Measurements from ENCODE around the gene GPC5.
A peak's percentile ranks its signal among the peaks of the same experiment; 100 is the strongest.
"Not testable (repeated sequence)": the region's sequence is repeated elsewhere in the genome, so short reads cannot be mapped to it uniquely, and the experiment has no call there.

The GPC5 gene

DNA sequence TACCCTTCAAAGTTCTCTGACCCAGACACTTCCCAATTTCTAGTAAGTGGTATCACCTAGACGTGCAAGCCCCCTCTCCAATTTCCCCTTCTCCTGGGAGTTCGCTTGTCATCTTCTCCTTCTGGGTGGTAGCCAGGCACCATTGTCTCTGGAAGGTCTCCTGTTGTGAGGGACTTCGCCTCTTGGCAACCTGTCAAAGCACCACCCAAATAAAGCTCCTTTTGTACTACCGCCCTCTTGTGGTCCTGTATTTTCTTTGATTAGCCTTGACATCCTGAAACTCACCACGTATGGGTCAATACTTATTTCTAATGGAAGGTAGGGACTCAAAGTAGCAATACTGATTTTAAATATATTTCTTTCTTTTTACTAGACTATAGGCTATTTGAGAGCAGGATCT is 8.2 kb downstream of the GPC5 start:
- no peaks in the 10 kb centered on the region for H3K36me3 ChIP-seq (ENCODE audit: control insufficient read depth, insufficient read depth, low read length)
- H3K4me3 ChIP-seq (replicated peaks; ENCODE audit: low read depth, low read length): no peak overlapping the region
- DNase-seq (ENCODE audit: extremely low read depth, insufficient read length): peak; percentile 28
- TF ChIP-seq, protein P1, sequence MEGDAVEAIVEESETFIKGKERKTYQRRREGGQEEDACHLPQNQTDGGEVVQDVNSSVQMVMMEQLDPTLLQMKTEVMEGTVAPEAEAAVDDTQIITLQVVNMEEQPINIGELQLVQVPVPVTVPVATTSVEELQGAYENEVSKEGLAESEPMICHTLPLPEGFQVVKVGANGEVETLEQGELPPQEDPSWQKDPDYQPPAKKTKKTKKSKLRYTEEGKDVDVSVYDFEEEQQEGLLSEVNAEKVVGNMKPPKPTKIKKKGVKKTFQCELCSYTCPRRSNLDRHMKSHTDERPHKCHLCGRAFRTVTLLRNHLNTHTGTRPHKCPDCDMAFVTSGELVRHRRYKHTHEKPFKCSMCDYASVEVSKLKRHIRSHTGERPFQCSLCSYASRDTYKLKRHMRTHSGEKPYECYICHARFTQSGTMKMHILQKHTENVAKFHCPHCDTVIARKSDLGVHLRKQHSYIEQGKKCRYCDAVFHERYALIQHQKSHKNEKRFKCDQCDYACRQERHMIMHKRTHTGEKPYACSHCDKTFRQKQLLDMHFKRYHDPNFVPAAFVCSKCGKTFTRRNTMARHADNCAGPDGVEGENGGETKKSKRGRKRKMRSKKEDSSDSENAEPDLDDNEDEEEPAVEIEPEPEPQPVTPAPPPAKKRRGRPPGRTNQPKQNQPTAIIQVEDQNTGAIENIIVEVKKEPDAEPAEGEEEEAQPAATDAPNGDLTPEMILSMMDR (IDR thresholded peaks at IDR 0.05; ENCODE audit: insufficient read depth, low read length, poor library complexity, severe bottlenecking): peak; percentile 67
- no peaks in the 10 kb centered on the region for H3K27me3 ChIP-seq (replicated peaks; ENCODE audit: control insufficient read depth, insufficient read depth, low read length)

DNA sequence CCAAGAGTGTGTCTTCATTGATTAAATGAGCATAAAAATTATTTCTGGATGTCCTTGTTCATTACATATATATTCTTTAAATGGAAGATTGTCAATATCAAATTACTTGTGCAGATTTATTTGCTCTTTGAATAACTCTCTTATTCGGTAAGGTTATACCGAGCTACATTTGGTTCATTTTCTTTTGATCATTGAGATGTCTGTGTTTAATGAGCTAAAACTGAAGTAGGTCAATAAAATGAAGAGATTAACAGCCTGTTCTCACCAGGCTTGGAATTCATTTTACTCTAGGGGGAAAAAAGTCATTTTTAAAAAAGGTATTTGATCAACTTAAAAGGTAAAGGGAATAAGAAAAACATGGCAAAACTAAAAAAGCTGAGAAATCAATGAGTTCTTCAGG is 10.6 kb downstream of the GPC5 start:
- H3K27me3 ChIP-seq (replicated peaks; ENCODE audit: control insufficient read depth, insufficient read depth, low read length): no peaks in the 10 kb centered on the region
- DNase-seq (ENCODE audit: extremely low read depth, insufficient read length): no peak
- no peak overlapping the region for H3K4me3 ChIP-seq (replicated peaks; ENCODE audit: low read depth, low read length)
- H3K36me3 ChIP-seq (ENCODE audit: control insufficient read depth, insufficient read depth, low read length): no peaks in the 10 kb centered on the region
- TF ChIP-seq, protein P1 (IDR thresholded peaks at IDR 0.05; ENCODE audit: insufficient read depth, low read length, poor library complexity, severe bottlenecking): no peak

DNA sequence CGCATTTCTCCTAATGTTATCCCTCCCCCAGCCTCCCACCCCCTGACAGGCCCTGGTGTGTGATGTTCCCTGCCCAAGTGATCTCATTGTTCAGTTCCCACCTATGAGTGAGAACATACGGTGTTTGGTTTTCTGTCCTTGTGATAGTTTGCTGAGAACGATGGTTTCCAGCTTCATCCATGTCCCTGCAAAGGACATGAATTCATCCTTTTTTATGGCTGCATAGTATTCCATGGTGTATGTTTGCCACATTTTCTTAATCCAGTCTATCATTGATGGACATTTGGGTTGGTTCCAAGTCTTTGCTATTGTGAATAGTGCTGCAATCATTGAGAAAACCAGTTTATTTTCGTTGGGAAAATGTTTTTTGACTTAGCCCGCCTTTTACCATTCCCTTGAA is 18.2 kb downstream of the GPC5 start:
- not testable (repeated sequence) for H3K36me3 ChIP-seq (ENCODE audit: control insufficient read depth, insufficient read depth, low read length); H3K4me3 ChIP-seq (replicated peaks; ENCODE audit: low read depth, low read length); H3K27me3 ChIP-seq (replicated peaks; ENCODE audit: control insufficient read depth, insufficient read depth, low read length); DNase-seq (ENCODE audit: extremely low read depth, insufficient read length)

DNA sequence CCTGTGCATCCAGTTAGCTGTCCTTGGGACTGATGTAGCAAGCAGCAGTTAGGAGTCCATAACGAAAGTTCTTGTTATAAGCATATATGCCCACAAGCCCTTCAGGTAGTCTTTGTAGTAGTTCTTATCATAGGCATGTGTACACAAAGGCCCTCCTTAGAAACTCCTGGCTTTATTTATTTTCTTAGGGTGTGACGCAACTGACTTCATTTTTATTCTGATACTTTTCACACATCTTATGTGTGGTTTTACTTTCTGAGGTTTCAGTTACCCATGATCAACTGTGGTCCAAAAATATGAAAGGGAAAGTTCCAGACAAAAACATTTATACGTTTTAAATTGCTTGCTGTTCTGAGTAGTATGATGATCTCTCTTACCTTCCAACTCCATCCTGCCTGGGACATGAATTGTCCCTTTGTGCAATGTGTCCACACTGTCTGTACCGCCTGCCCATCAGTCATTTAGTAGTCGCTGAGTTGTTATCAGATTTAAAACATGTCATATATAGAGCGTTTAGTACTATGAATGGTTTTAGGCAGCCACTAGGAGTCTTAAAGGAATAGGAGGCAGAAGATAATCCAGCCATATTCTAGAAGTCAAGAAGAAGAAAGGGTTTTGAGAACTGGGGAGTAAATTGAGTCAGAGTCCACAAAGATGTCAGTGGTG is 19.4 kb downstream of the GPC5 start:
- Histone ChIP-seq H3K4me3 (replicated peaks; ENCODE audit: low read depth, low read length) (no peak overlapping the region), H3K36me3 (ENCODE audit: control insufficient read depth, insufficient read depth, low read length) (no peaks in the 10 kb centered on the region), H3K27me3 (replicated peaks; ENCODE audit: control insufficient read depth, insufficient read depth, low read length) (no peaks in the 10 kb centered on the region)
- DNase-seq (ENCODE audit: extremely low read depth, insufficient read length): peak; percentile 18
- TF ChIP-seq, protein P1 (IDR thresholded peaks at IDR 0.05; ENCODE audit: insufficient read depth, low read length, poor library complexity, severe bottlenecking): no peak

DNA sequence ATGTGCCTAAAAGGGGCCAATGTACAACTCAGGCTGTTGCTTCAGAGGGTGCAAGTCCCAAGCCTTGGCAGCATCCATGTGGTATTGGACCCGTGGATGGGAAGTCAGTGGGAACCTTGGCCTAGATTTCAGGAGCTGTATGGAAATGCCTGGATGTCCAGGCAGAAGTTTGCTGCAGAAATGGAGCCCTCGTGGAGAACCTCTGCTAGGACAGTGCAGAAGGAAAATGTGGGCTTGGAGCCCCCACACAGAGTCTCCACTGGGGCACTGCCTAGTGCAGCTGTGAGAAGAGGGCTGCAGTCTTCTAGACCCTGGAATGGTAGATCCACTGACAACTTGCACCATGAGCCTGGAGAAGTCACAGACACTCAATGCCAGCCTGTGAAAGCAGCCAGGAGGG is 28.5 kb downstream of the GPC5 start:
- TF ChIP-seq, protein P1 (IDR thresholded peaks at IDR 0.05; ENCODE audit: insufficient read depth, low read length, poor library complexity, severe bottlenecking): no peak
- Histone ChIP-seq H3K4me3 (replicated peaks; ENCODE audit: low read depth, low read length) (no peak overlapping the region), H3K27me3 (replicated peaks; ENCODE audit: control insufficient read depth, insufficient read depth, low read length) (no peaks in the 10 kb centered on the region), H3K36me3 (ENCODE audit: control insufficient read depth, insufficient read depth, low read length) (no peaks in the 10 kb centered on the region)
- peak; percentile 8 for DNase-seq (ENCODE audit: extremely low read depth, insufficient read length)

DNA sequence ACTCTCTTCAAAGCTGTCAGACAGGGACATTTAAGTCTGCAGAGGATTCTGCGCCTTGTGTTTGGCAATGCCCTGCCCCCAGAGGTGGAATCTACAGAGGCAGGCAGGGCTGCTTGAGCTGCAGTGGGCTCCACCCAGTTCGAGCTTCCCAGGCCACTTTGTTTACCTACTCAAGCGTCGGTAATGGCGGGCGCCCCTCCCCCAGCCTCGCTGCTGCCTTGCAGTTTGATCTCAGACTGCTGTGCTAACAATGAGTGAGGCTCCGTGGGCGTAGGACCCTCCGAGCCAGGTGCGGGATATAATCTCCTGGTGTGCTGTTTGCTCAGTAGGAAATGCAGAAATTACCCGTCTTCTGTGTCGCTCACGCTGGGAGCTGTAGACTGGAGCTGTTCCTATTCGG is 40.3 kb downstream of the GPC5 start:
- not testable (repeated sequence) for H3K4me3 ChIP-seq (replicated peaks; ENCODE audit: low read depth, low read length); H3K36me3 ChIP-seq (ENCODE audit: control insufficient read depth, insufficient read depth, low read length); H3K27me3 ChIP-seq (replicated peaks; ENCODE audit: control insufficient read depth, insufficient read depth, low read length); DNase-seq (ENCODE audit: extremely low read depth, insufficient read length)

DNA sequence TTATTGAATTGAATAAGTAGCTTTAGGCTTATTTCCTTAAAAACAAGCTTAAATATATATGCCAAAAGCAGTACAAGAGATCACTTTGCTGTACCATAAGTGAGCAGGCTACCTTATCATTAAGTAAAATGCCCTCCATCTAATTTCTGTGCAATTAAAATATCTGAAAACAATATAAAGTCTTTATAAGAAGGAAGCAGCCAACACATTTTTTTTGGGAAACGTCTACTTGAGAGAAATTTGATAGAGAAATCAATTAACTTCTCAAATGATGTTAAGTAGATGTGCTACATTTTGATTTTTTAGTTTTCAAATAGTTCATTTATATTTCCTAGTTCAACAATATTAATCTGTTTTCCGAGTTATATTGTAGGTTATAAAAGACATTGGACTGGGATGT is 52.5 kb downstream of the GPC5 start:
- TF ChIP-seq, protein P1 (IDR thresholded peaks at IDR 0.05; ENCODE audit: insufficient read depth, low read length, poor library complexity, severe bottlenecking): no peak
- no peak for DNase-seq (ENCODE audit: extremely low read depth, insufficient read length)
- H3K4me3 ChIP-seq (replicated peaks; ENCODE audit: low read depth, low read length): no peak overlapping the region
- no peaks in the 10 kb centered on the region for H3K36me3 ChIP-seq (ENCODE audit: control insufficient read depth, insufficient read depth, low read length)
- H3K27me3 ChIP-seq (replicated peaks; ENCODE audit: control insufficient read depth, insufficient read depth, low read length): no peaks in the 10 kb centered on the region

Measured in GM06990 (cell line).